Measurements from ENCODE around the gene PIM3.

DNA sequence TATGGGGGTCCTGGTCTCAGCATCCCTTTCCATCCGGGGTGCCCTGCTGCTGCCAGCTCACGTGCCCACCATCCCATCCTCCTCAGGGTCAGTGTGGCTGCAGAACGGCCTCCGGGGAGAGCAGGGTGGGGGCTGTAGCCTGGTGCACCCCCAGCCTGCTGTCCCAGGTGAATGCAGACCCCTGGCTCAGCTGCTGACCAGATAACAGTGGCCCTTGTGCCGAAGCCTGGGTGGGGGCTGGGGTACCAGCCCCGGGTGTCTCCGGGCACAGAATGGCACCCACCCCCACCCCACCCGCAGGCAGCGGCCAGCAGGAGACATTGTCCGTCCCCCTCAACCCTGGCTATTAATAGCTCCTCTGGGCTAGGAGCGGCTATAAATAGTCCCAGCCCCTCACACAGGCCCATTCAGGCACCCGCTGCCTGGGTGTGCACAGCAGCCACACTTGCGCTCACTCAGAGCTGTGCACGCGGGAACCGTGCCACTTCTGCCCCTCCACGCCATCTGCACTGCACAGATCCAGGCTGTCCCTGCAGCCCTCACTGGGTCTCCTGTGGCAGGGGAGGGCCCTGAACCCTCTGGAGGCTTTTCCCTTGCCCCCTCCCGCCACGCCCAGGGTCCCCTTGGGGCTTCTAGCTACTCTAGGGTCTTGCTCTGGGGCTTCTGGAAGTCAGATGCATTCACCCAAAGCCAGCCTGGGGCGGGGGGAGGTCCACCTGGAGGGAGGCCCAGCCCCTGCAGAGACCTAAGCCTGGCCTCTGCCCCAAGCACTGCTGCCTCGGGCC, 23.4 kb upstream of the PIM3 start:
- TF ChIP-seq, protein P1, sequence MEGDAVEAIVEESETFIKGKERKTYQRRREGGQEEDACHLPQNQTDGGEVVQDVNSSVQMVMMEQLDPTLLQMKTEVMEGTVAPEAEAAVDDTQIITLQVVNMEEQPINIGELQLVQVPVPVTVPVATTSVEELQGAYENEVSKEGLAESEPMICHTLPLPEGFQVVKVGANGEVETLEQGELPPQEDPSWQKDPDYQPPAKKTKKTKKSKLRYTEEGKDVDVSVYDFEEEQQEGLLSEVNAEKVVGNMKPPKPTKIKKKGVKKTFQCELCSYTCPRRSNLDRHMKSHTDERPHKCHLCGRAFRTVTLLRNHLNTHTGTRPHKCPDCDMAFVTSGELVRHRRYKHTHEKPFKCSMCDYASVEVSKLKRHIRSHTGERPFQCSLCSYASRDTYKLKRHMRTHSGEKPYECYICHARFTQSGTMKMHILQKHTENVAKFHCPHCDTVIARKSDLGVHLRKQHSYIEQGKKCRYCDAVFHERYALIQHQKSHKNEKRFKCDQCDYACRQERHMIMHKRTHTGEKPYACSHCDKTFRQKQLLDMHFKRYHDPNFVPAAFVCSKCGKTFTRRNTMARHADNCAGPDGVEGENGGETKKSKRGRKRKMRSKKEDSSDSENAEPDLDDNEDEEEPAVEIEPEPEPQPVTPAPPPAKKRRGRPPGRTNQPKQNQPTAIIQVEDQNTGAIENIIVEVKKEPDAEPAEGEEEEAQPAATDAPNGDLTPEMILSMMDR (IDR thresholded peaks at IDR 0.05; ENCODE audit: insufficient read depth, low read length, poor library complexity, severe bottlenecking): no peak
- TF ChIP-seq EZH2phosphoT487 (conservative IDR thresholded peaks at IDR 0.05; ENCODE audit: low read length): no peak

Measured in SU-DHL-6 (cell line).